ENCODE data around the gene TRIB2. TPM values are rescaled to one million over a fixed set of nuclear protein-coding genes. Genes with fewer than 3 reads are reported as not detected.

The TRIB2 gene
- total RNA-seq, 1 donor from 2014 or later, result 90.9 TPM

- H3K27me3 Mint-ChIP-seq, result no peaks in the 10 kb centered on the region
- peaks cover 8% of the 10 kb centered on the region for H3K9me3 Mint-ChIP-seq
- H3K4me3 Mint-ChIP-seq, result no peak overlapping the region
- H3K4me1 Mint-ChIP-seq (ENCODE audit: unreplicated experiment), result peaks cover 7% of the 10 kb centered on the region
- no peak for TF ChIP-seq CTCF (conservative IDR thresholded peaks at IDR 0.05)
- DNase-seq (ENCODE audit: extremely low spot score, unreplicated experiment), result no peak
- no peaks in the 10 kb centered on the region for H3K36me3 Mint-ChIP-seq
- no peak overlapping the region for H3K27ac Mint-ChIP-seq
Measured at GRCh38 chr2:12700989-12701388, 15.7 kb upstream of the TRIB2 start.

- Mint-ChIP-seq H3K4me3 (no peak overlapping the region), H3K27ac (no peak overlapping the region), H3K9me3 (peaks cover 8% of the 10 kb centered on the region), H3K27me3 (no peaks in the 10 kb centered on the region), H3K36me3 (no peaks in the 10 kb centered on the region), H3K4me1 (ENCODE audit: unreplicated experiment) (peaks cover 7% of the 10 kb centered on the region)
- no peak for DNase-seq (ENCODE audit: extremely low spot score, unreplicated experiment)
- TF ChIP-seq CTCF (conservative IDR thresholded peaks at IDR 0.05), result no peak
Measured at GRCh38 chr2:12701786-12702167, 15.0 kb upstream of the TRIB2 start.

GRCh38 chr2:12702168-12703121 lies 14.3 kb upstream of the TRIB2 start:
- Mint-ChIP-seq H3K4me1 (ENCODE audit: unreplicated experiment) (peaks cover 7% of the 10 kb centered on the region), H3K9me3 (peaks cover 8% of the 10 kb centered on the region), H3K4me3 (no peak overlapping the region), H3K36me3 (no peaks in the 10 kb centered on the region), H3K27me3 (no peaks in the 10 kb centered on the region), H3K27ac (no peak overlapping the region)
- no peak for DNase-seq (ENCODE audit: extremely low spot score, unreplicated experiment)
- TF ChIP-seq CTCF (conservative IDR thresholded peaks at IDR 0.05), result no peak

GRCh38 chr2:12704378-12704777 lies 12.4 kb upstream of the TRIB2 start:
- Mint-ChIP-seq H3K4me3 (no peak overlapping the region), H3K36me3 (no peaks in the 10 kb centered on the region), H3K27ac (no peak overlapping the region), H3K9me3 (peaks cover 8% of the 10 kb centered on the region), H3K27me3 (no peaks in the 10 kb centered on the region), H3K4me1 (ENCODE audit: unreplicated experiment) (peaks cover 7% of the 10 kb centered on the region)
- no peak for DNase-seq (ENCODE audit: extremely low spot score, unreplicated experiment)
- no peak for TF ChIP-seq CTCF (conservative IDR thresholded peaks at IDR 0.05)

- no peaks in the 10 kb centered on the region for H3K27me3 Mint-ChIP-seq
- H3K4me1 Mint-ChIP-seq (ENCODE audit: unreplicated experiment), result peaks cover 12% of the 10 kb centered on the region
- no peak for DNase-seq (ENCODE audit: extremely low spot score, unreplicated experiment)
- H3K9me3 Mint-ChIP-seq, result peaks cover 8% of the 10 kb centered on the region
- no peak overlapping the region for H3K4me3 Mint-ChIP-seq
- H3K36me3 Mint-ChIP-seq, result no peaks in the 10 kb centered on the region
- H3K27ac Mint-ChIP-seq, result no peak overlapping the region
- no peak for TF ChIP-seq CTCF (conservative IDR thresholded peaks at IDR 0.05)
Measured at GRCh38 chr2:12705230-12705629, 11.5 kb upstream of the TRIB2 start.

Data from type B pancreatic cell (in vitro differentiated cells).